Loucy (cell line): ENCODE results near the gene RGS12.

Experiments used
- H2AFZ ChIP-seq: fragments of 200-600 bp; sonication (generic); 2 replicates; pipeline ENCODE4 v1.6.0; 2016; ENCODE audit warnings: antibody characterized with exemption, mild to moderate bottlenecking, low read length, moderate library complexity
- H3F3A ChIP-seq: fragments of 200-600 bp; 2 replicates; pipeline ENCODE4 v1.6.0; 2016; ENCODE audit warnings: antibody characterized with exemption, low read depth, mild to moderate bottlenecking
- H3K27me3 ChIP-seq: fragments of 200-600 bp; sonication (generic); 2 replicates; pipeline ENCODE4 v1.6.1; 2014; ENCODE audit warnings: low read length, mild to moderate bottlenecking; ENCODE audit not compliant: insufficient read depth, poor library complexity, severe bottlenecking
- H3K36me3 ChIP-seq: fragments of 200-600 bp; sonication (generic); 2 replicates; pipeline ENCODE4 v1.6.1; 2016; ENCODE audit warnings: low read length; ENCODE audit not compliant: insufficient read depth
- H3K4me1 ChIP-seq: fragments of 200-600 bp; sonication (generic); 2 replicates; pipeline ENCODE4 v1.5.1; 2014; ENCODE audit warnings: low read length, mild to moderate bottlenecking; ENCODE audit not compliant: insufficient read depth, poor library complexity, severe bottlenecking
- H3K4me2 ChIP-seq: fragments of 200-600 bp; sonication (generic); 2 replicates; pipeline ENCODE4 v1.6.0; 2014; ENCODE audit warnings: antibody characterized with exemption, low read length, low read depth, mild to moderate bottlenecking; ENCODE audit not compliant: poor library complexity, severe bottlenecking
- H3K4me3 ChIP-seq: fragments of 200-600 bp; sonication (generic); 2 replicates; pipeline ENCODE4 v1.5.1; 2014; ENCODE audit warnings: low read length, mild to moderate bottlenecking, mixed read lengths; ENCODE audit not compliant: poor library complexity, severe bottlenecking
- H3K79me2 ChIP-seq: fragments of 200-600 bp; sonication (generic); 2 replicates; pipeline ENCODE4 v1.6.1; 2014; ENCODE audit warnings: low read length; ENCODE audit not compliant: insufficient read depth
- H3K9ac ChIP-seq: fragments of 200-600 bp; sonication (generic); 2 replicates; pipeline ENCODE4 v1.6.0; 2014; ENCODE audit warnings: mild to moderate bottlenecking, low read depth, low read length, moderate library complexity; ENCODE audit not compliant: poor library complexity, severe bottlenecking
- H3K9me2 ChIP-seq: fragments of 200-600 bp; sonication (generic); replicated peaks from 2 replicates; pipeline ENCODE4 v1.6.1; 2016; ENCODE audit warnings: low read depth, low read length, mixed read lengths
- H3K9me3 ChIP-seq: fragments of 200-600 bp; sonication (generic); 2 replicates; pipeline ENCODE4 v1.6.1; 2014; ENCODE audit warnings: mild to moderate bottlenecking, antibody characterized with exemption, low read length, low read depth; ENCODE audit not compliant: insufficient read depth
- H4K20me1 ChIP-seq: fragments of 200-600 bp; sonication (generic); 2 replicates; pipeline ENCODE4 v1.6.0; 2014; ENCODE audit warnings: antibody characterized with exemption, low read length, mild to moderate bottlenecking; ENCODE audit not compliant: insufficient read depth, poor library complexity, severe bottlenecking
- CTCF ChIP-seq: fragments of 200-600 bp; sonication (generic); conservative IDR thresholded peaks from 2 replicates; pipeline ENCODE4 v1.5.1; 2014; ENCODE audit warnings: mild to moderate bottlenecking, antibody characterized with exemption, low read length
- EZH2phosphoT487 ChIP-seq: fragments of 200-600 bp; IDR thresholded peaks from 2 replicates; pipeline ENCODE4 v1.6.1; 2018; ENCODE audit warnings: antibody characterized with exemption, mild to moderate bottlenecking, moderate library complexity, borderline replicate concordance

Gene RGS12

DNA sequence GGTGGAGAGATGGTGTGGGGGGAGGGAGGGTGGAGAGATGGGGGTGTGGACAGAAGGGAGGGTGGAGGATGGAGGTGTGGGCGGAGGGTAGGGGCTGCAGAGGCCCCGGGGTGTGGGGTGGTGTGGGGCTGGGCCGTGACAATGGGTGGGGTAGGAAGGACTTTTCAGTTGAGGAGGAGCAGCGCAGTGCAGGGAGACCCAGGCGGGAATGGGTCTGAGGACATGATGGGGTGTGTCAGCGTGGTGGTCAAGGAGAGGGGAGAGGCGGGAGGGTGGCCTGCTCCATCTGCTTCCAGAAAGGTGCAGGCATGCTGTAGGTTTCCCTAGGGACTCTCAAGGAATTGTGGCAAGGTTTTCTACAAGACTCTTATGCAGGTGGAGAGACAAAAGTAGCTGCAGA, 48.9 kb downstream of the RGS12 start:
- H3K36me3 ChIP-seq = peaks cover 29% of the 10 kb centered on the region
- H3K9me2 ChIP-seq = no peaks in the 10 kb centered on the region
- peaks cover 83% of the 10 kb centered on the region for H3K79me2 ChIP-seq
- no peaks in the 10 kb centered on the region for H3K27me3 ChIP-seq
- H3K4me1 ChIP-seq = peaks cover 41% of the 10 kb centered on the region
- peak overlapping the region; percentile 66 for H3K4me3 ChIP-seq
- H2AFZ ChIP-seq = no peak overlapping the region
- no peaks in the 10 kb centered on the region for H3K9me3 ChIP-seq
- H3K9ac ChIP-seq = peak overlapping the region; percentile 62
- peaks cover 3% of the 10 kb centered on the region; the same call in 1 of the 2 replicates for H3F3A ChIP-seq
- H3K4me2 ChIP-seq = peak overlapping the region; percentile 72
- H4K20me1 ChIP-seq = peaks cover 33% of the 10 kb centered on the region
- TF ChIP-seq CTCF (no peak), EZH2phosphoT487 (no peak)

- Histone ChIP-seq H3K9me3 (no peaks in the 10 kb centered on the region), H3K9me2 (no peaks in the 10 kb centered on the region), H3K4me2 (peak overlapping the region; percentile 72), H3K9ac (peak overlapping the region; percentile 62), H3K4me3 (peak overlapping the region; percentile 66), H3K4me1 (peaks cover 42% of the 10 kb centered on the region), H4K20me1 (peaks cover 33% of the 10 kb centered on the region), H3K79me2 (peaks cover 83% of the 10 kb centered on the region), H3F3A (peaks cover 3% of the 10 kb centered on the region; the same call in 1 of the 2 replicates), H2AFZ (no peak overlapping the region), H3K27me3 (no peaks in the 10 kb centered on the region), H3K36me3 (peaks cover 24% of the 10 kb centered on the region)
- TF ChIP-seq CTCF = no peak
- TF ChIP-seq EZH2phosphoT487 = no peak
These were observed 49.5 kb downstream of the RGS12 start for GRCh38 chr4:3342182-3342854.
